ENCODE data around the gene ANKRD1. TPM values are rescaled to one million over a fixed set of nuclear protein-coding genes. Genes with fewer than 3 reads are reported as not detected.
"Not testable (repeated sequence)": the region's sequence is repeated elsewhere in the genome, so short reads cannot be mapped to it uniquely, and the experiment has no call there.

ANKRD1 gene
- total and polyA plus RNA-seq, 8 donors: 0.73 to 12.5 (median 1.5) TPM; not detected in 3

DNA sequence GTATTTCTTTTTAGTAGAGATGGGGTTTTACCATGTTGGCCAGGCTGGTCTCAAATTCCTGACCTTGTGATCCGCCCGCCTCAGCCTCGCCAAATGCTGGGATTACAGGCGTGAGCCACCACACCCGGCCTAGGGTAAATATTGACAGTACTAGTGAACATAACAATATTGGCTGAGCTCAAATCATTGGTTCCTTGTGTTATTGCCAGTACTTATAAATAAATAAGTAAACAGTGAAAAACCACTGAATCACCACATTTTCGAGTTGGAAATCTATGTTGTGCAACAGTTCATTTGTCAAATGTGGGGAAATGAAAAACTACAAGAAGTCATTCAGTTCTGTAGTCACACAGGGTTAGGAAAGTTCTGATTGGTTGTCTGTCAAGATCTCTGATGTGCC, 33.3 kb downstream of the ANKRD1 start:
- Histone ChIP-seq H3K27ac (peak overlapping the region in 3 of 5 donors; percentile 38 to 58 (median 41)), H3K27me3 (no peaks in the 10 kb centered on the region), H3K36me3 (peaks cover 7 to 79% (median 71%) of the 10 kb centered on the region in 4 donors), H3K9me3 (no peaks in the 10 kb centered on the region), H3K4me3 (no peak overlapping the region), H3K4me1 (peaks cover 11 to 47% (median 33%) of the 10 kb centered on the region in 4 donors)
- 19 to 61% (median 43%) methylated on average over 6 of the region's 6 CpGs for WGBS, 5 donors
- TF ChIP-seq POLR2A (IDR thresholded peaks at IDR 0.05) (no peak), POLR2AphosphoS5 (IDR thresholded peaks at IDR 0.05) (peak in 2 of 3 donors; percentile 10 to 49)
- TF ChIP-seq, protein P1, sequence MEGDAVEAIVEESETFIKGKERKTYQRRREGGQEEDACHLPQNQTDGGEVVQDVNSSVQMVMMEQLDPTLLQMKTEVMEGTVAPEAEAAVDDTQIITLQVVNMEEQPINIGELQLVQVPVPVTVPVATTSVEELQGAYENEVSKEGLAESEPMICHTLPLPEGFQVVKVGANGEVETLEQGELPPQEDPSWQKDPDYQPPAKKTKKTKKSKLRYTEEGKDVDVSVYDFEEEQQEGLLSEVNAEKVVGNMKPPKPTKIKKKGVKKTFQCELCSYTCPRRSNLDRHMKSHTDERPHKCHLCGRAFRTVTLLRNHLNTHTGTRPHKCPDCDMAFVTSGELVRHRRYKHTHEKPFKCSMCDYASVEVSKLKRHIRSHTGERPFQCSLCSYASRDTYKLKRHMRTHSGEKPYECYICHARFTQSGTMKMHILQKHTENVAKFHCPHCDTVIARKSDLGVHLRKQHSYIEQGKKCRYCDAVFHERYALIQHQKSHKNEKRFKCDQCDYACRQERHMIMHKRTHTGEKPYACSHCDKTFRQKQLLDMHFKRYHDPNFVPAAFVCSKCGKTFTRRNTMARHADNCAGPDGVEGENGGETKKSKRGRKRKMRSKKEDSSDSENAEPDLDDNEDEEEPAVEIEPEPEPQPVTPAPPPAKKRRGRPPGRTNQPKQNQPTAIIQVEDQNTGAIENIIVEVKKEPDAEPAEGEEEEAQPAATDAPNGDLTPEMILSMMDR (IDR thresholded peaks at IDR 0.05): no peak
- intact Hi-C loops (cut with DNase I; ENCODE audit: low total_unique reads): no loop called here
- DNase-seq: peak in 1 of 2 donors; percentile 60

DNA sequence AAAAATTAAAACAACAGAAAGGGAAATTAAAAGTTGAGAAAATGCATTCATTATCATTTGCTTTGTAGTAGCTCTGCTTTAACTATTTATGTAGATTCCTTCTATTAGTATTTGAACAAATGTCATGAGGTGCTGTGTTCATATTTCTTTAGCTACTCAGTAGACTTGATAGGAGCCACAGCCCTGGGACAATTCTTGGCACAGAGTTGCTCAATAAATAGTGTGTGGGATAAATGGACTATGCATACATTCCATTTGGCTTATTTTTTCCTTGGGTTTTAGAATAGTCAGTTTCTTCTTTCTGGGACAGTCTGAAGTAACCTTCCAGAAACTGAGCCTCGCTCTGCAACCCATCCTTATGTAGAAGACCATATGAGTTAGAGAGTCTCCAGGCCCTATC, 35.7 kb downstream of the ANKRD1 start:
- no peaks in the 10 kb centered on the region for H3K27me3 ChIP-seq
- no peaks in the 10 kb centered on the region for H3K9me3 ChIP-seq
- 81 to 100% (median 88%) methylated on average over 1 of the region's 1 CpG for WGBS, 5 donors
- intact Hi-C loops (cut with DNase I; ENCODE audit: low total_unique reads): no loop called here
- H3K4me1 ChIP-seq: peaks cover 11 to 47% (median 33%) of the 10 kb centered on the region in 4 donors
- TF ChIP-seq POLR2AphosphoS5 (IDR thresholded peaks at IDR 0.05) (peak in 1 of 3 donors; percentile 24), POLR2A (IDR thresholded peaks at IDR 0.05) (no peak)
- peak overlapping the region in 2 of 5 donors; percentile 17 to 35 for H3K27ac ChIP-seq
- peaks cover 7 to 79% (median 66%) of the 10 kb centered on the region in 4 donors for H3K36me3 ChIP-seq
- DNase-seq: no peak
- H3K4me3 ChIP-seq: no peak overlapping the region

DNA sequence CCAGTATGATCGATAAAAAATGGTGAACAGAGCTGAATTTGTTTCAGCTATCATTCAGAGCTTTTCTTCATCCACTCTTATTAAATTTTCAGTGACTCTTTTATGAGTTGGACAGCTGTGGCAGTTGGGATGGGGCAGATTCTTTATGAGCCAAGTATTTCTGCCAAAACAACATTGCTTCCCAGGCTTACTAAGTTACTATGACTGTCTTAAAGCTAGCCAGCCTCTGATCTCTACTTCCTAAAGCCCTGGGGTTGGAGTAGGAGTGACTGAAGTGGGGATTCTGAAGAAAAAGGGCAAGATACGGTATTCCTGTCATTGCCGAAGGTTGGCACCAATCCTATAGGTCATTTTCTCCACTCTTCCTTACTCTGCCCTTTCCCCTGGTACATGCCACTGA, 36.5 kb downstream of the ANKRD1 start:
- H3K4me3 ChIP-seq: no peak overlapping the region
- H3K27me3 ChIP-seq: no peaks in the 10 kb centered on the region
- DNase-seq: no peak
- peaks cover 5 to 76% (median 64%) of the 10 kb centered on the region in 4 donors for H3K36me3 ChIP-seq
- H3K4me1 ChIP-seq: peaks cover 11 to 47% (median 33%) of the 10 kb centered on the region in 4 donors
- H3K27ac ChIP-seq: peak overlapping the region in 4 of 5 donors; percentile 7 to 53 (median 26)
- 76 to 90% (median 83%) methylated on average over 3 of the region's 3 CpGs for WGBS, 5 donors
- TF ChIP-seq EP300 (IDR thresholded peaks at IDR 0.05) (no peak), POLR2A (IDR thresholded peaks at IDR 0.05) (no peak), POLR2AphosphoS5 (IDR thresholded peaks at IDR 0.05) (no peak)
- TF ChIP-seq, protein P1 (IDR thresholded peaks at IDR 0.05): no peak
- H3K9me3 ChIP-seq: no peaks in the 10 kb centered on the region
- intact Hi-C loops (cut with DNase I; ENCODE audit: low total_unique reads): no loop called here

DNA sequence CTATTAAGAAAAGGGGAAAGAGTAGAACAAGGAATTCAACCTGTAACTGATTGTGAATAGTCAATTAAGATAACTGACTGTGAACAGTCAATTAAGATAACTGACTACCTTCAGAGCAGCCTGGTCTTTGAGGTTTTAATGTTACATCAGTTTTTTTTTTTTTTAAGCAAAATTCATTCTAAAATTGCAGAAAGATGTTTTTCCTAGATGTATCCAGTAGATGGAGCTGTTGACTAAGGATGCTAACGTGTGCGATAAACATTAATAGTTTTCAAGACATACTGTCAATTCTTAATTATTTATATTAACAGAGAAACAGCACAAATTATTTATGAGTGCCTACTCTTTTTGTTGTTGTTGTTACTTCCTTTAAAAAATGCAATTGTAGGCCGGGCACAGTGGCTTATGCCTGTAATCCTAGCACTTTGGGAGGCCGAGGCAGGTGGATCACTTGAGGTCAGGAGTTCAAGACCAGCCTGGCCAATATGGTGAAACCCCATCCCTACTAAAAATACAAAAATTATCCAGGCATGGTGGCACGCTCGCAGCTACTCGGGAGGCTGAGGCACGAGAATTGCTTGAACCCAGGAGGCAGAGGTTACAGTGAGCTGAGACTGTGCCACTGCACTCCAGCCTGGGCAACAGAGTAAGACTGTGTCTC, 40.7 kb downstream of the ANKRD1 start:
- peak in 1 of 2 donors; percentile 63 for DNase-seq
- 70 to 73% (median 72%) methylated on average over 8 of the region's 8 CpGs for WGBS, 5 donors
- TF ChIP-seq, protein P1 (IDR thresholded peaks at IDR 0.05): peak in 4 of 7 experiments; percentile 47 to 56 (median 50)
- intact Hi-C loops (cut with DNase I; ENCODE audit: low total_unique reads); H3K27ac ChIP-seq; H3K27me3 ChIP-seq; H3K9me3 ChIP-seq; H3K4me3 ChIP-seq: not testable (repeated sequence)
- Histone ChIP-seq H3K4me1 (peaks cover 0 to 13% (median 8%) of the 10 kb centered on the region in 4 donors), H3K36me3 (peaks cover 0 to 76% (median 69%) of the 10 kb centered on the region in 4 donors)

DNA sequence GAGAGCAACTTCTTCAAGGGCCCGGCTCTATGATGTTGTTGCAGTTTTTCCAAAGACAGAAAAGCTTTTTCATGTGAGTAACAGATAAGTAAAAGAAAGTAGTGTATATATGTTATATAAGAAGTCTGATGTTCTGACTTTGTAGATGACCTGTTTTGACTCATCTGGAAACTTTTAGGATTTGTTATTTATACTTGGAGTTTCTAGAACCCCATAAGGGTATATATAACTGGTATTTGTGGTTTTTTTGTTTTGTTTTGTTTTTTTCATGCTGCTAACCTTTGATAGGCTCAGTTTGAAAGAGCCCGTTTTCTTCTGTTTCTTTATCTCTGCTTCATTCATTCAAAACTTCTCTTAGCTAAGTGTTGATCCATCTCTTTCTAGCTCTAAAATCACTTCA, 41.8 kb downstream of the ANKRD1 start:
- Histone ChIP-seq H3K27me3 (no peaks in the 10 kb centered on the region), H3K9me3 (no peaks in the 10 kb centered on the region), H3K4me3 (no peak overlapping the region), H3K4me1 (peaks cover 0 to 5% (median under 1%) of the 10 kb centered on the region in 4 donors), H3K36me3 (peaks cover 0 to 74% (median 71%) of the 10 kb centered on the region in 4 donors), H3K27ac (no peak overlapping the region)
- no peak for TF ChIP-seq POLR2AphosphoS5 (IDR thresholded peaks at IDR 0.05)
- TF ChIP-seq, protein P1 (IDR thresholded peaks at IDR 0.05): no peak
- no peak for TF ChIP-seq EP300 (IDR thresholded peaks at IDR 0.05)
- TF ChIP-seq POLR2A (IDR thresholded peaks at IDR 0.05): no peak
- intact Hi-C loops (cut with DNase I; ENCODE audit: low total_unique reads): no loop called here
- DNase-seq: no peak
- WGBS, 5 donors: 73 to 92% (median 87%) methylated on average over 2 of the region's 2 CpGs
